ENCODE measurements around the gene PLEKHH3. TPM values are rescaled to one million over a fixed set of nuclear protein-coding genes. Genes with fewer than 3 reads are reported as not detected.

Gene PLEKHH3
- total and polyA plus RNA-seq, 3 donors from 2014 or later, result 42.8 to 67.3 (median 65.8) TPM

GRCh38 chr17:42690596-42690995, 13.8 kb upstream of the PLEKHH3 start:
- H3K9me3 ChIP-seq, result no peaks in the 10 kb centered on the region
- H3K27ac ChIP-seq, result no peak overlapping the region
- intact Hi-C loops (cut with DNase I; ENCODE audit: low total_unique reads), result no loop called here
- DNase-seq, result no peak
- no peaks in the 10 kb centered on the region for H3K36me3 ChIP-seq (ENCODE audit: low read depth, missing control alignments)
- TF ChIP-seq POLR2A (IDR thresholded peaks at IDR 0.05), result no peak
- TF ChIP-seq CTCF (IDR thresholded peaks at IDR 0.05), result no peak
- H3K4me1 ChIP-seq, result no peaks in the 10 kb centered on the region
- 80 to 88% methylated on average over 10 of the region's 10 CpGs for WGBS, 2 donors
- H3K4me3 ChIP-seq, result no peak overlapping the region
- H3K27me3 ChIP-seq, result no peaks in the 10 kb centered on the region

GRCh38 chr17:42687707-42688320, 11.0 kb upstream of the PLEKHH3 start:
- Histone ChIP-seq H3K27ac (no peak overlapping the region), H3K27me3 (no peaks in the 10 kb centered on the region), H3K4me3 (no peak overlapping the region), H3K4me1 (peaks cover 13% of the 10 kb centered on the region), H3K9me3 (no peaks in the 10 kb centered on the region), H3K36me3 (ENCODE audit: low read depth, missing control alignments) (no peaks in the 10 kb centered on the region)
- no peak for DNase-seq
- no peak for TF ChIP-seq CTCF (IDR thresholded peaks at IDR 0.05)
- TF ChIP-seq POLR2A (IDR thresholded peaks at IDR 0.05), result no peak
- intact Hi-C loops (cut with DNase I; ENCODE audit: low total_unique reads), result no loop called here
- WGBS, 2 donors, result 66 to 76% methylated on average over 27 of the region's 27 CpGs

- intact Hi-C loops (cut with DNase I; ENCODE audit: low total_unique reads), result no loop called here
- WGBS, 2 donors, result 65 to 81% methylated on average over 23 to 32 of the region's 32 CpGs
These were observed 9.8 kb upstream of the PLEKHH3 start for GRCh38 chr17:42686520-42687128.

GRCh38 chr17:42685831-42686230, 9.0 kb upstream of the PLEKHH3 start:
- no peak overlapping the region for H3K4me3 ChIP-seq
- H3K36me3 ChIP-seq (ENCODE audit: low read depth, missing control alignments), result no peaks in the 10 kb centered on the region
- H3K27me3 ChIP-seq, result no peaks in the 10 kb centered on the region
- DNase-seq, result no peak
- H3K4me1 ChIP-seq, result peaks cover 30% of the 10 kb centered on the region
- no peak for TF ChIP-seq CTCF (IDR thresholded peaks at IDR 0.05)
- WGBS, 2 donors, result 62 to 73% methylated on average over 13 to 14 of the region's 14 CpGs
- intact Hi-C loops (cut with DNase I; ENCODE audit: low total_unique reads), result no loop called here
- H3K27ac ChIP-seq, result no peak overlapping the region
- H3K9me3 ChIP-seq, result no peaks in the 10 kb centered on the region

More at GRCh38 chr17:42686520-42687128, 9.8 kb upstream of the PLEKHH3 start:
- peak overlapping the region in 1 of 2 donors; percentile 3 for H3K4me3 ChIP-seq
- H3K27me3 ChIP-seq, result no peaks in the 10 kb centered on the region
- H3K36me3 ChIP-seq (ENCODE audit: low read depth, missing control alignments), result no peaks in the 10 kb centered on the region
- peaks cover 22% of the 10 kb centered on the region for H3K4me1 ChIP-seq
- DNase-seq, result no peak
- no peak overlapping the region for H3K27ac ChIP-seq
- no peaks in the 10 kb centered on the region for H3K9me3 ChIP-seq
- no peak for TF ChIP-seq CTCF (IDR thresholded peaks at IDR 0.05)
- TF ChIP-seq POLR2A (IDR thresholded peaks at IDR 0.05), result no peak
